NB4 (cell line): ENCODE measurements around the gene IL21R.

ENCODE experiments used
- CTCF ChIP-seq: IDR thresholded peaks from one replicate; pipeline ENCODE4 v1.5.1; 2012; ENCODE audit warnings: low read depth, low read length
- TF ChIP-seq, protein P1 (sequence below): IDR thresholded peaks from 2 replicates; pipeline ENCODE4 v1.6.1; 2011; ENCODE audit warnings: low read depth, low read length

DNA sequence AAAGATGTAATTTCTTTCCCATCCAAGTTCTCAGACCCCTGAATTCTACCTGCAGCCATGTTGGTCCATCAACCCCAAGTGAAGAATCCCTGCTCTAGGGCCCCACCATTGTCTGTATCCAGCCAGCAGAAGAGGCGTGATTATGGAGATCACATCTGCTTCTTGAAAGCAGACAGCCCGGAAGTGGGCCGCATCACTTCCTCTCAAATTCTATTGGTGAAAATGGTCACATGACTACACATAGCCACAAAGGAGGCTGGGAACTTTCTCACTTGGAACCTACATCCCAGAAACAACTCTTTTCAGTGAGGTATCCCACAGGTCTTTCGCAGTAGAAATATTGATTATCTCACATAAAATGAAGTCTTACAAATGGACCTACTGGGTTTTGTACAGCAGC is 48.1 kb upstream of the IL21R start:
- TF ChIP-seq CTCF = no peak
- TF ChIP-seq, protein P1, sequence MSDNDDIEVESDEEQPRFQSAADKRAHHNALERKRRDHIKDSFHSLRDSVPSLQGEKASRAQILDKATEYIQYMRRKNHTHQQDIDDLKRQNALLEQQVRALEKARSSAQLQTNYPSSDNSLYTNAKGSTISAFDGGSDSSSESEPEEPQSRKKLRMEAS = no peak
